Stomach (tissue), 9 donors: ENCODE results near the gene WDR27. TPM values are rescaled to one million over a fixed set of nuclear protein-coding genes. Genes with fewer than 3 reads are reported as not detected.

ENCODE experiments used
- DNase-seq, 2 donors: peaks; one replicate each; pipeline versions ENCODE4 v3.0.0 to v3.0.0-alpha.2; 2013 to 2019
- H3K27ac ChIP-seq, 5 donors: fragments of 200-600 bp in 4 of 5; sonication (generic) in 4 of 5; one replicate each; pipeline ENCODE4 v1.5.1; 2013 to 2019; ENCODE audit warnings: mild to moderate bottlenecking in 1 of 5, moderate library complexity in 1 of 5
- H3K27me3 ChIP-seq, 3 donors: fragments of 200-600 bp; sonication (generic); one replicate each; pipeline ENCODE4 v1.5.1; 2017 to 2019; ENCODE audit warnings: mixed run types in 1 of 3
- H3K36me3 ChIP-seq, 4 donors: fragments of 200-600 bp; sonication (generic); 1 replicate in 3 of 4; 2 replicates in 1 of 4; pipeline ENCODE4 v1.5.1; 2016 to 2019
- H3K4me1 ChIP-seq, 4 donors: fragments of 200-600 bp; sonication (generic); one replicate each; pipeline ENCODE4 v1.5.1; 2016 to 2019
- H3K4me3 ChIP-seq, 4 donors: fragments of 200-600 bp; sonication (generic) in 3 of 4; one replicate each; pipeline ENCODE4 v1.5.1; 2016 to 2019; ENCODE audit warnings: mild to moderate bottlenecking in 1 of 4
- H3K9me3 ChIP-seq, 4 donors: fragments of 200-600 bp; sonication (generic); one replicate each; pipeline ENCODE4 v1.5.1; 2016 to 2019
- CTCF ChIP-seq, 7 experiments: fragments of 450-650 bp in 4 of 7; fragments of 200-600 bp in 3 of 7; sonication (generic) in 3 of 7; IDR thresholded peaks; one replicate each; pipeline ENCODE4 v1.5.1; 2016 to 2019; ENCODE audit warnings: antibody characterized with exemption in 7 of 7, control low read depth in 2 of 7, mild to moderate bottlenecking in 1 of 7
- EP300 ChIP-seq: sonication (generic); formaldehyde crosslinking; IDR thresholded peaks from one replicate; pipeline ENCODE4 v1.6.1; 2017; ENCODE audit warnings: antibody characterized with exemption
- POLR2A ChIP-seq, 4 donors: fragments of 450-650 bp; IDR thresholded peaks; one replicate each; pipeline ENCODE4 v1.6.1; 2016; ENCODE audit warnings: antibody characterized with exemption in 4 of 4, control low read depth in 2 of 4, mild to moderate bottlenecking in 1 of 4, moderate library complexity in 1 of 4
- POLR2AphosphoS5 ChIP-seq, 3 donors: sonication (generic); formaldehyde crosslinking; IDR thresholded peaks; one replicate each; pipeline ENCODE4 v1.6.1; 2016; ENCODE audit warnings: antibody characterized with exemption in 3 of 3
- WGBS, 5 donors: extraction: QIAGEN DNeasy Blood & Tissue Kit in 3 of 5; methylation state at CpG; one replicate each; pipeline versions ENCODE4 v1.1.5 to v1.1.7; 2013 to 2018; 5-methylcytosine and 5-hydroxymethylcytosine counted together
- intact Hi-C: fragments of 100-400 bp; cut with DNase I; formaldehyde crosslinking; loops from one replicate; pipeline ENCODE4 v1.15.1; 2023; ENCODE audit warnings: low total_unique reads
- polyA plus RNA-seq, 3 donors: library from polyadenylated mRNA; stranded (reverse); fragments of 200-250 nt; gene quantifications; one replicate each; pipeline ENCODE4 v1.2.3, GENCODE V29; 2013
- total RNA-seq, 5 donors: library from RNA; depleted of rRNA; stranded (reverse); fragments of >200 nt; gene quantifications; one replicate each; pipeline versions ENCODE4 v1.1.0 to v1.2.3, GENCODE V29; 2014 to 2016
- donor health status: healthy with polysubstance abuse.
- donor health status: Bipolar disorder and iron deficiency.
- donor health status: healthy.

Gene WDR27
- total and polyA plus RNA-seq, 8 donors: 4.9 to 271 (median 39.9) TPM

GRCh38 chr6:169487579-169488436, 214.0 kb downstream of the WDR27 start:
- Histone ChIP-seq H3K9me3 (peaks cover 0 to 10% (median 5%) of the 10 kb centered on the region in 4 donors), H3K4me3 (no peak overlapping the region), H3K36me3 (no peaks in the 10 kb centered on the region), H3K4me1 (peaks cover 0 to 13% (median 4%) of the 10 kb centered on the region in 4 donors), H3K27me3 (no peaks in the 10 kb centered on the region), H3K27ac (no peak overlapping the region)
- WGBS, 5 donors: 73 to 84% (median 82%) methylated on average over 5 of the region's 5 CpGs
- intact Hi-C loops: no loop called here
- TF ChIP-seq EP300: no peak
- TF ChIP-seq CTCF (IDR thresholded peaks at IDR 0.05): no peak
- TF ChIP-seq POLR2A (IDR thresholded peaks at IDR 0.05): no peak
- no peak for TF ChIP-seq POLR2AphosphoS5 (IDR thresholded peaks at IDR 0.05)
- peak in 1 of 2 donors; percentile 69 for DNase-seq

GRCh38 chr6:169479783-169480495, 221.9 kb downstream of the WDR27 start:
- H3K4me3 ChIP-seq: no peak overlapping the region
- WGBS, 5 donors: 96 to 100% (median 97%) methylated on average over 8 to 34 of the region's 34 CpGs
- TF ChIP-seq CTCF (IDR thresholded peaks at IDR 0.05): no peak
- no peaks in the 10 kb centered on the region for H3K27me3 ChIP-seq
- H3K4me1 ChIP-seq: no peaks in the 10 kb centered on the region
- H3K36me3 ChIP-seq: peaks cover 0 to 12% (median 0%) of the 10 kb centered on the region in 4 donors
- intact Hi-C loops: no loop called here
- DNase-seq: no peak
- no peak overlapping the region for H3K27ac ChIP-seq
- peaks cover 3 to 50% (median 27%) of the 10 kb centered on the region in 4 donors for H3K9me3 ChIP-seq

- intact Hi-C loops: no loop called here
- 89 to 100% (median 94%) methylated on average over 1 of the region's 1 CpG for WGBS, 5 donors
- no peaks in the 10 kb centered on the region for H3K27me3 ChIP-seq
- H3K9me3 ChIP-seq: peaks cover 0 to 28% (median 10%) of the 10 kb centered on the region in 4 donors
- no peaks in the 10 kb centered on the region for H3K4me1 ChIP-seq
- H3K4me3 ChIP-seq: no peak overlapping the region
- no peaks in the 10 kb centered on the region for H3K36me3 ChIP-seq
- H3K27ac ChIP-seq: no peak overlapping the region
- DNase-seq: no peak
- TF ChIP-seq EP300 (no peak), CTCF (IDR thresholded peaks at IDR 0.05) (no peak), POLR2A (IDR thresholded peaks at IDR 0.05) (no peak), POLR2AphosphoS5 (IDR thresholded peaks at IDR 0.05) (no peak)
These were observed 227.5 kb downstream of the WDR27 start for GRCh38 chr6:169474362-169474761.

GRCh38 chr6:169473663-169474062, 228.2 kb downstream of the WDR27 start:
- Histone ChIP-seq H3K4me3 (no peak overlapping the region), H3K36me3 (no peaks in the 10 kb centered on the region), H3K4me1 (no peaks in the 10 kb centered on the region), H3K27me3 (no peaks in the 10 kb centered on the region), H3K9me3 (peaks cover 0 to 31% (median 10%) of the 10 kb centered on the region in 4 donors), H3K27ac (peak overlapping the region in 1 of 5 donors; percentile 9)
- no peak for TF ChIP-seq EP300
- TF ChIP-seq POLR2AphosphoS5 (IDR thresholded peaks at IDR 0.05): no peak
- no peak for TF ChIP-seq CTCF (IDR thresholded peaks at IDR 0.05)
- TF ChIP-seq POLR2A (IDR thresholded peaks at IDR 0.05): no peak
- WGBS, 5 donors: 75 to 92% (median 85%) methylated on average over 1 of the region's 1 CpG
- intact Hi-C loops: no loop called here
- no peak for DNase-seq
